Bronchial epithelial cell (primary cell): Measurements from ENCODE around the gene INTS1. TPM values are rescaled to one million over a fixed set of nuclear protein-coding genes. Genes with fewer than 3 reads are reported as not detected.
A peak's percentile ranks its signal among the peaks of the same experiment; 100 is the strongest.

Experiments used
- DNase-seq: peaks from one replicate; pipeline ENCODE4 v3.0.0-alpha.2; 2010; ENCODE audit warnings: low read depth
- FAIRE-seq: peaks from 2 replicates; lab custom pipeline; 2011; peaks lifted over from hg19 to GRCh38; lab: Jason Lieb, UNC
- H3K27me3 ChIP-seq: 2 replicates; pipeline ENCODE4 v1.5.1; 2011; ENCODE audit warnings: low read length; ENCODE audit not compliant: control insufficient read depth, insufficient read depth
- H3K36me3 ChIP-seq: 2 replicates; pipeline ENCODE4 v1.5.1; 2011; ENCODE audit warnings: low read length; ENCODE audit not compliant: control insufficient read depth, insufficient read depth
- H3K4me3 ChIP-seq: 2 replicates; pipeline ENCODE4 v1.5.1; 2011; ENCODE audit warnings: mild to moderate bottlenecking, low read depth, low read length, control low read depth
- total RNA-seq: library from RNA; depleted of rRNA; stranded (reverse); fragments of >200 nt; gene quantifications from 2 replicates; pipeline ENCODE4 v1.2.1, GENCODE V29; 2014
- TF ChIP-seq, protein P1 (sequence below): IDR thresholded peaks from 2 replicates; pipeline ENCODE4 v1.5.1; 2011; ENCODE audit warnings: mild to moderate bottlenecking, moderate library complexity, low read length, control low read depth, inconsistent platforms; ENCODE audit not compliant: insufficient read depth, severe bottlenecking

INTS1 gene
- total RNA-seq, 1 donor from 2014 or later: 18.7 TPM

DNA sequence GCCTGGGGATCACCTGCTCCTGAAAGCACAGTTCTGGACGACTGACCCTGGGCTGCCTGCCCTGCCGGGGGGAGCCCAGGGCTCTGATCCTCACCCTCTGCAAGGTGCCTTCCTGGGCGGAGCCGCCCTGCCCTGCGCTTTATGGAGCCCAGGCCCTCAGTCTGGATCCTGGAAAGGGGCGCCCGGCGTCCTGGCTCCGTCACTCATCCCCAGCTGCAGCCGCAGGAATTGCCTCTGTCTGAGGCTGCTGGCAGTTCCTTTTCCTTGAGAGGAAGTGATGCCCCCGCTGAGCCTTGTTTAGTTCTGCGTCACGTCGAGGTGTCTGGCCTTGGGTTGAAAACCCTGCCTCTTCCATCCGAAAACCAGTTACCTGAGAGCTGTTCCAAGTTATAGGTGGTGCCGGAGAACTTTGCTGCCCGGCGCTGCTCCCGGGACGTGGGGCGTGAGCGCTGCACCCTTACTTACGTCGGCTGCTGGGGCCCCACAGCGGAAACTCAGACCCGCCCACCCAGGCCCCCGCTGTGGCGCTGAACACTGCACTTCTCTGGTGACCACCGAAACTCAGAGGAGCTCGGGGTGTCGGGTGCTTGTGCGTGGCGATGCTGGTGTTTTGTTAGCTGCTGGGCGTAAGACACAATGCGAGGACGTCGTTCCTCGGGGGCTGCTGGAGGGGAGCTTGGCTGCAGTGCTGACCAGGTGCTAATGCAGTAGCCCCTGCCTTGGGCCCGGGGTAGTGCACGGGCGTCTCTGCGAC is 31.7 kb upstream of the INTS1 start:
- H3K4me3 ChIP-seq: no peak overlapping the region
- FAIRE-seq: no peak

GRCh38 chr7:1535100-1535458 is 30.9 kb upstream of the INTS1 start:
- no peak for FAIRE-seq
- no peaks in the 10 kb centered on the region for H3K27me3 ChIP-seq
- no peak for DNase-seq
- TF ChIP-seq, protein P1, sequence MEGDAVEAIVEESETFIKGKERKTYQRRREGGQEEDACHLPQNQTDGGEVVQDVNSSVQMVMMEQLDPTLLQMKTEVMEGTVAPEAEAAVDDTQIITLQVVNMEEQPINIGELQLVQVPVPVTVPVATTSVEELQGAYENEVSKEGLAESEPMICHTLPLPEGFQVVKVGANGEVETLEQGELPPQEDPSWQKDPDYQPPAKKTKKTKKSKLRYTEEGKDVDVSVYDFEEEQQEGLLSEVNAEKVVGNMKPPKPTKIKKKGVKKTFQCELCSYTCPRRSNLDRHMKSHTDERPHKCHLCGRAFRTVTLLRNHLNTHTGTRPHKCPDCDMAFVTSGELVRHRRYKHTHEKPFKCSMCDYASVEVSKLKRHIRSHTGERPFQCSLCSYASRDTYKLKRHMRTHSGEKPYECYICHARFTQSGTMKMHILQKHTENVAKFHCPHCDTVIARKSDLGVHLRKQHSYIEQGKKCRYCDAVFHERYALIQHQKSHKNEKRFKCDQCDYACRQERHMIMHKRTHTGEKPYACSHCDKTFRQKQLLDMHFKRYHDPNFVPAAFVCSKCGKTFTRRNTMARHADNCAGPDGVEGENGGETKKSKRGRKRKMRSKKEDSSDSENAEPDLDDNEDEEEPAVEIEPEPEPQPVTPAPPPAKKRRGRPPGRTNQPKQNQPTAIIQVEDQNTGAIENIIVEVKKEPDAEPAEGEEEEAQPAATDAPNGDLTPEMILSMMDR: no peak
- H3K36me3 ChIP-seq: peaks cover 22% of the 10 kb centered on the region
- H3K4me3 ChIP-seq: no peak overlapping the region

More for the DNA sequence above, 31.7 kb upstream of the INTS1 start:
- Histone ChIP-seq H3K36me3 (peaks cover 29% of the 10 kb centered on the region), H3K27me3 (no peaks in the 10 kb centered on the region)
- TF ChIP-seq, protein P1: no peak
- no peak for DNase-seq

DNA sequence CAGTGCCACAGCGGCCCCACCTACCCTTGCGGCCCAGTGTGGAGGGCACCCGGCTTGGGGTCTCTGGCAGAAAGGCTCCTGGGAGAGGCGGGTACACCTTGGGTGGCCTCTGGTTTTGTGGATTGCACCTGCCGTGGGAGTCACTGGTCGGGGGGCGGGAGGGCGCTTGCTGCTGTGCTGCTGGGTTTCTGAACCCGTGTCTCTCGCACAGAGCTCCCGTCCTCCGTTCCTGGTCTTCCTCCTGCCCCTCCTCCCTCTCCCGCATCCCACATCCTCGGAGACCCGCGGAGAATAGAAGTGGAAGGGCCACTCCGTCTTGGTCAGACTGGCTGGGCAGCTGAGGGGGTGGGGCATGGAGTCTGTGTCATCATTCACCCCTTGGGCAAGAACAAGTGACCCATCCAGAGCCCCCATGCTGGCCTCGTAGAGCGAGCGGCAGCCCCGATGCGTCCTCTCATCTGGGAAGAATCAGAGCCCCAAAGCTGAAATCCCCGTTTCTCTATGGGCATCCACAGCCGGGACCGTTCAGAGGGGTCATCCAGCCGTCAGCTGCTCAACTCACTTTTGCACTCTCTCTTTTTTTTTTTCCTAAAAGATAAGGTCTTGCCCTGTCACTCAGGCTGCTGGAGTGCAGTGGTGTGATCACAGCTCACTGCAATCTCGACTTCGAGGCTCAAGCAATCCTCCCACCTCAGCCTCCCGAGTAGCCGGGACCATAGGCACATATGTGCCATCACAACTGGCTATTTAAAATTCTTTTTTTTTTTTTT is 30.3 kb upstream of the INTS1 start:
- H3K27me3 ChIP-seq: no peaks in the 10 kb centered on the region
- FAIRE-seq (no peak), DNase-seq (no peak)
- H3K36me3 ChIP-seq: peaks cover 18% of the 10 kb centered on the region
- H3K4me3 ChIP-seq: no peak overlapping the region
- TF ChIP-seq, protein P1: no peak

- peaks cover 11% of the 10 kb centered on the region for H3K36me3 ChIP-seq
- FAIRE-seq (peak; percentile 70), DNase-seq (peak; percentile 89)
- H3K4me3 ChIP-seq: peak overlapping the region; percentile 35
- TF ChIP-seq, protein P1: no peak
- H3K27me3 ChIP-seq: no peaks in the 10 kb centered on the region
Observed at GRCh38 chr7:1533547-1534329, 29.5 kb upstream of the INTS1 start.

DNA sequence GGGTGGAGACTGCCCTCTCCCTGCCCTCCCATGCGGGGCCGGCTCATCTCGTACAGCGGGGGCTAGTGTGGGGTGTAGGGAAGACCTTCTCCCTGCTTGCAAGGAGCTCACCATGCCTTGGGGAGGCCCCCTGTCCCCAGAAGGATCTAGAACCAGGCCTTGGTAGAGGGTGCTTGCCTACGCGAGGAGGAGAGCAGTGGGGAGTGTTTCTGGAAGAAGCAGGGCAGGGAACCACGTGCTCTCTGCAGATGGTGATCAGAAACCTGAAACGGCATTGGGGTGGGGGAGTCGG is 29.0 kb upstream of the INTS1 start:
- H3K4me3 ChIP-seq: peak overlapping the region; percentile 35

More for the DNA sequence above, 29.0 kb upstream of the INTS1 start:
- TF ChIP-seq, protein P1: no peak
- DNase-seq (no peak), FAIRE-seq (no peak)
- peaks cover 8% of the 10 kb centered on the region for H3K36me3 ChIP-seq
- H3K27me3 ChIP-seq: no peaks in the 10 kb centered on the region
